Breast epithelium (tissue), 4 donors: ENCODE measurements around the gene PKD2L2. TPM values are rescaled to one million over a fixed set of nuclear protein-coding genes. Genes with fewer than 3 reads are reported as not detected.

Source experiments
- DNase-seq, 2 donors: peaks; one replicate each; pipeline ENCODE4 v3.0.0-alpha.2; 2019; ENCODE audit warnings: low spot score in 2 of 2
- H3K27ac ChIP-seq, 2 donors: fragments of 200-600 bp; sonication (generic) in 1 of 2; one replicate each; pipeline ENCODE4 v1.5.1; 2016 to 2019; ENCODE audit warnings: mild to moderate bottlenecking in 1 of 2
- H3K27me3 ChIP-seq, 2 donors: fragments of 200-600 bp; sonication (generic) in 1 of 2; one replicate each; pipeline versions ENCODE4 v1.5.1 to v1.6.0; 2017 to 2019; ENCODE audit warnings: control low read depth in 1 of 2, mild to moderate bottlenecking in 1 of 2
- H3K36me3 ChIP-seq: fragments of 200-600 bp; one replicate; pipeline ENCODE4 v1.5.1; 2019
- H3K4me1 ChIP-seq, 2 donors: fragments of 200-600 bp; sonication (generic); one replicate each; pipeline ENCODE4 v1.5.1; 2016 to 2019; ENCODE audit warnings: control low read depth in 1 of 2
- H3K4me3 ChIP-seq, 3 donors: fragments of 200-600 bp; sonication (generic); 1 replicate in 2 of 3; 2 replicates in 1 of 3; pipeline ENCODE4 v1.5.1; 2016 to 2019; ENCODE audit warnings: mild to moderate bottlenecking in 3 of 3, moderate library complexity in 2 of 3
- H3K9me3 ChIP-seq, 2 donors: fragments of 200-600 bp; sonication (generic) in 1 of 2; one replicate each; pipeline ENCODE4 v1.5.1; 2016 to 2019; ENCODE audit warnings: control low read depth in 1 of 2
- CTCF ChIP-seq, 3 donors: fragments of 450-650 bp; IDR thresholded peaks; one replicate each; pipeline ENCODE4 v1.5.1; 2016 to 2017; ENCODE audit warnings: antibody characterized with exemption in 3 of 3, mild to moderate bottlenecking in 3 of 3, moderate library complexity in 3 of 3
- POLR2A ChIP-seq: fragments of 450-650 bp; IDR thresholded peaks from one replicate; pipeline ENCODE4 v1.6.1; 2016; ENCODE audit warnings: antibody characterized with exemption, mild to moderate bottlenecking, moderate library complexity
- POLR2AphosphoS5 ChIP-seq, 3 donors: sonication (generic); formaldehyde crosslinking; IDR thresholded peaks; one replicate each; pipeline ENCODE4 v1.6.1; 2017; ENCODE audit warnings: antibody characterized with exemption in 3 of 3
- intact Hi-C: fragments of 100-400 bp; cut with DNase I; formaldehyde crosslinking; loops from one replicate; pipeline ENCODE4 v1.15.1; 2023; ENCODE audit warnings: low total_unique reads
- total RNA-seq, 3 donors: library from RNA; depleted of rRNA; stranded (reverse); fragments of >200 nt; gene quantifications; one replicate each; pipeline ENCODE4 v1.1.0, GENCODE V29; 2016

Gene PKD2L2
- total RNA-seq, 3 donors from 2014 or later: 0.64 TPM; not detected in 2

GRCh38 chr5:137890845-137891244 lies 1.6 kb downstream of the PKD2L2 start:
- Histone ChIP-seq H3K36me3 (no peaks in the 10 kb centered on the region), H3K27me3 (no peaks in the 10 kb centered on the region), H3K9me3 (no peaks in the 10 kb centered on the region), H3K4me3 (no peak overlapping the region), H3K27ac (no peak overlapping the region), H3K4me1 (no peaks in the 10 kb centered on the region)
- intact Hi-C loops: no loop called here
- no peak for DNase-seq
- TF ChIP-seq POLR2A (no peak), POLR2AphosphoS5 (IDR thresholded peaks at IDR 0.05) (no peak), CTCF (IDR thresholded peaks at IDR 0.05) (no peak)

GRCh38 chr5:137891849-137892248 lies 2.6 kb downstream of the PKD2L2 start:
- intact Hi-C loops: no loop called here
- DNase-seq: no peak
- Histone ChIP-seq H3K36me3 (no peaks in the 10 kb centered on the region), H3K27ac (no peak overlapping the region), H3K27me3 (no peaks in the 10 kb centered on the region), H3K4me1 (no peaks in the 10 kb centered on the region), H3K9me3 (no peaks in the 10 kb centered on the region), H3K4me3 (no peak overlapping the region)
- peak in 2 of 3 donors; percentile 10 to 27 for TF ChIP-seq CTCF (IDR thresholded peaks at IDR 0.05)
- TF ChIP-seq POLR2A: no peak

- intact Hi-C loops: no loop called here
- no peak overlapping the region for H3K27ac ChIP-seq
These were observed 5.3 kb downstream of the PKD2L2 start for GRCh38 chr5:137894586-137894985.

GRCh38 chr5:137896560-137896959 lies 7.3 kb downstream of the PKD2L2 start:
- no peaks in the 10 kb centered on the region for H3K4me1 ChIP-seq
- no peak for DNase-seq
- intact Hi-C loops: no loop called here
- no peaks in the 10 kb centered on the region for H3K36me3 ChIP-seq
- H3K27ac ChIP-seq: no peak overlapping the region
- TF ChIP-seq POLR2A (no peak), POLR2AphosphoS5 (IDR thresholded peaks at IDR 0.05) (no peak), CTCF (IDR thresholded peaks at IDR 0.05) (no peak)
- H3K27me3 ChIP-seq: no peaks in the 10 kb centered on the region
- H3K4me3 ChIP-seq: no peak overlapping the region
- no peaks in the 10 kb centered on the region for H3K9me3 ChIP-seq

More at GRCh38 chr5:137894586-137894985, 5.3 kb downstream of the PKD2L2 start:
- Histone ChIP-seq H3K4me3 (no peak overlapping the region), H3K9me3 (no peaks in the 10 kb centered on the region), H3K4me1 (no peaks in the 10 kb centered on the region), H3K36me3 (no peaks in the 10 kb centered on the region), H3K27me3 (no peaks in the 10 kb centered on the region)
- TF ChIP-seq POLR2A (no peak), POLR2AphosphoS5 (IDR thresholded peaks at IDR 0.05) (no peak), CTCF (IDR thresholded peaks at IDR 0.05) (no peak)
- DNase-seq: no peak

- Histone ChIP-seq H3K36me3 (no peaks in the 10 kb centered on the region), H3K9me3 (no peaks in the 10 kb centered on the region), H3K27ac (no peak overlapping the region), H3K4me1 (no peaks in the 10 kb centered on the region), H3K27me3 (no peaks in the 10 kb centered on the region), H3K4me3 (no peak overlapping the region)
- intact Hi-C loops: no loop called here
- no peak for DNase-seq
- no peak for TF ChIP-seq POLR2AphosphoS5 (IDR thresholded peaks at IDR 0.05)
- TF ChIP-seq POLR2A: no peak
- no peak for TF ChIP-seq CTCF (IDR thresholded peaks at IDR 0.05)
These were observed 10.2 kb downstream of the PKD2L2 start for GRCh38 chr5:137899493-137899892.
